HG03139 (cell line): ENCODE results near the gene LCMT1.

Source experiments
- ATAC-seq: cut with Tn5 transposase; IDR thresholded peaks from one replicate; pipeline ENCODE4 v1.9.1; 2021; ENCODE audit not compliant: unreplicated experiment

Gene LCMT1

DNA sequence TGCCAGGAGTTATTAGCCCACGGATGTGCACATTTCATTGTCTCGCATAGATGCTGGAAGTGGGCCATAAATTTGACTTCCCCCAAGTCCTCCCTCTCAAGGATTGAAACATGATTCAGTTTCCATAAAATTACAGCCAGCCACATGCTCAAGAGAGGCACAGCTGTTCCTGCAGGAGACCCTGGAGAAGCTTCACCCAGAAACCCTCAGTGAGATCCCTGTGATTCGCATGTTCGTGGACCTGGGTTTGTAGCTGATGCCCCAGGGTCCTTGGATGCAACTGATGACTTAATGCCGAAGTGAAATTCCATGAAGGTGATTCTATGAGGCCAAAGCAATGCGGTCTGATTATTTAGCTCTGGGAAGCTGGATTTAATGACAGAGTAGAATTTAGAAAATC lies 80.6 kb downstream of the LCMT1 start:
- ATAC-seq, result no peak

GRCh38 chr16:25194273-25194878 lies 82.8 kb downstream of the LCMT1 start:
- ATAC-seq, result no peak

GRCh38 chr16:25198021-25198420 lies 86.5 kb downstream of the LCMT1 start:
- no peak for ATAC-seq

DNA sequence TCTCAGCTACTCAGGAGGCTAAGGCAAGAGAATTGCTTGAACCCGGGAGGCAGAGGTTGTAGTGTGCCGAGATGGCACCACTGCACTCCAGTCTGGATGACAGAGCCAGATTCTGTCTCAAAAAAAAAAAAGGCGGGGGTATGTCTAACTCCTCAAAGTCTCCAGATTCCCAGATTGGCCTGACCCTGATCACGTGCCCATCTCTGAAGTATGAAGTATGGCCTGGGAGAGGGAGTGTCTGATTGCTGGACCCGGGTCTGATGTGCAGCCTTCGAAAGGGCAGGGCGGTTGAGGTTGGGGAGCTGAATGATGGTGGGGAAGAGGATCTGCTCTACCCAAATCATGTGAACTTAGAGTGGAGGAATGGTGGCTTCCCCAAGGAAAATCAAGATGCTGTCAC lies 87.9 kb downstream of the LCMT1 start:
- ATAC-seq, result no peak

GRCh38 chr16:25210758-25211157 lies 99.2 kb downstream of the LCMT1 start:
- ATAC-seq, result no peak

DNA sequence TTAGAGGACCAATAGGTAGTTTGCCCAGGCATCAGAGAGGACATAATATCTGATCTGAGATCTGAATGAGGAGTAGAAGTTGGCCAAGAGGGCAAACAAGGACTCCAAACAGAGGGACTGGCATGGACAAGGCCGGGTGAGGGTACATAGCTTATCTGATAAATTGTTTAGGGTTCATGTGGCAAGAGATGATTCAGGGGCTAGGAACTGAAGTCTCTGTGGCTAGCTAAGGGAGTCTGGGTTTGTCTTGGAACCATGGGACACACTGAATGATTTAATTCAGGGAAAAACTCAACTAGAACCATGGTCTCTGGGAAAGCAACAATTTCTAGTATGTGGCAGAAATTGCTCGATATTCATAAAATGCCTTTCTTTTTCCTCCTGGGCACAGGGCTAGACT lies 101.1 kb downstream of the LCMT1 start:
- no peak for ATAC-seq

DNA sequence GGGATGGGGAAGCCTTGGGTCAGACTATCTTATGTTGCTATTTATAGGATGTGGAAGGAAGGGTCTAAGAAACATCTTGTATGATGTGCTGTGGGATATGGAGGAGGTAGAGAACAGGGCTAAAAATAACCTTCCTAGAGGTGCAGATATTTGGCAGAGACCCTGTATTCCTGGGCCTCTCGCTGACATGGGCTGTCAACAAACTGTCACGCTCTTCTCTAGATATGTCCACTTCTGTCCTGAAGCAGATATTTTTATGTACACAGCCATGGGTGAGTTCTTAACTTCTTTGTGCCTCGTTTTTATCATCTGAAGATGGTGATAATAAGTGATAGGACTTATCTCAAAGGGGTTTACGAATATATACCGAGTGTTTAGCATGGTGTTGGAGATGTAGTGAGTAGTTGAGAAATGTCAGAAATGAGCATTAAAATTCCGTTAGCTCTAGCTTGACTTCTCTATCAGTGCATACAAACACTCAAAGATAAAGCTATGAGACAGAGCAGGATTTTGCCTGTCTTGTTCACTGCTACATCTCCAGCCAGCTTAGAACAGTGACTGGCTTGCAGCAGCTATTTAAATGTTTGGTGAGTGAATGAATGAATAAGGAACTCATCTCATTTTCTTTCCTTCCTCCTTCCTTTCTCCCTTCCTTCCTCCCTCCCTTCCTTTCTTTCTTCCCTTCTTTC lies 102.3 kb downstream of the LCMT1 start:
- no peak for ATAC-seq

DNA sequence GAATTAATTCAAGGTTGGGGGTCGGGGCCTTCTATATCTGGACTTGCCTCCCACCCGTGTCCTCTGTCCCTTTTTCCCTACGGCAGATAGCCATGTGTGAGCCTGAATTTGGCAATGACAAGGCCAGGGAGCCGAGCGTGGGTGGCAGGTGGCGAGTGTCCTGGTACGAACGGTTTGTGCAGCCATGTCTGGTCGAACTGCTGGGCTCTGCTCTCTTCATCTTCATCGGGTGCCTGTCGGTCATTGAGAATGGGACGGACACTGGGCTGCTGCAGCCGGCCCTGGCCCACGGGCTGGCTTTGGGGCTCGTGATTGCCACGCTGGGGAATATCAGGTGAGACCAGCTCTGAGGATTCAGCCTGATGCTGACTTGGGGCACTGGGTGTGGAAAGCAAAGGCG lies 105.6 kb downstream of the LCMT1 start:
- no peak for ATAC-seq

- no peak for ATAC-seq
Observed at GRCh38 chr16:25217921-25218320, 106.4 kb downstream of the LCMT1 start.

DNA sequence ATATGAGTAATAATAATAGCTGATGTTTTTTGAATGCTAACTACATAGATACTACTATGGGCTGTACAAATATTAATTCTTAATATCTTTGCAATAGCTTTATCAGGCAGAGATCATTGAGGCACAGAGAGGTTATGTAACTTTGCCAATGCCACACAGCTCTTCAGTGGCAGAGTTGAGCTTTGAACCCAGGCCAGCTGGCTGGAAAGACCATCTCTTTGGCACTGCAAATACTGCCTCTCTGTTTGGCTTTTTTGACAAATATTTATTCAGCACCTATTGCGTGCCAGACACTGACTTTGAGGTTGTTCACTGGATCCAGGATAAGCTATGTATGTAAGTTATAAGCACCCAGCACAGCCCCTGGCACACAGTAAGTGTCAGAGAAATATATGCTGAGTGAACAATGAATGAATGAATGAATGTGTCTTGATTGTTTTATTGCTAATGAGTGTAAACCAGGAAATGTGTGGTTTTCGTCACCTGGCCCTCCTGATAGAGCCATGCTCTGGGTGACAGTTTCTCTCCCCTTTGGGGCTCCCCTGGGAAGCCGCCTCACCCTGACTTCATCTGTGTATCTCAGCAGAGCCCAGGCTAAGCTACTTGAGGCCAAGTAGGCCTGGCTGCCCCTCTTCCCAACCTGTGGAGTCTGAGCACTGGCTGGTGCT lies 107.7 kb downstream of the LCMT1 start:
- ATAC-seq, result no peak

DNA sequence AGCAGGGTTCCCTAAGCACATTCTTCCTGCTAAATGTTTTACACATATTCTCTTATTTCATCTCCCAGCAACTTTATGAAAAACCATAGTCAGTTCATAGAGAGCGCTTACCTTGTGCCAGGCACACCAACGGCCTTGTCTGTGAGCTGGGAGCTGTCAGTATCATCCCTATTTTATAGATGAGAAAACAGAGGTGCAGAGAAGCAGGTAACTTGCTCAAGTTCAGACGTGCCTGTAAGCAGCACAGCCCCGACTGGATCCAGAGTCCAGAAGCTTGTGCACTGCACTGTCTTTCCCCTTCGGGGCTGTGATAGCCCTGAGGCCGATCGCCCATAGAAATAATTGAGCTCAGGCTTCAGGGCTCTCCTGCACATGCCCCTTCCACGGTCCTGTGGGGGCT lies 111.4 kb downstream of the LCMT1 start:
- no peak for ATAC-seq

DNA sequence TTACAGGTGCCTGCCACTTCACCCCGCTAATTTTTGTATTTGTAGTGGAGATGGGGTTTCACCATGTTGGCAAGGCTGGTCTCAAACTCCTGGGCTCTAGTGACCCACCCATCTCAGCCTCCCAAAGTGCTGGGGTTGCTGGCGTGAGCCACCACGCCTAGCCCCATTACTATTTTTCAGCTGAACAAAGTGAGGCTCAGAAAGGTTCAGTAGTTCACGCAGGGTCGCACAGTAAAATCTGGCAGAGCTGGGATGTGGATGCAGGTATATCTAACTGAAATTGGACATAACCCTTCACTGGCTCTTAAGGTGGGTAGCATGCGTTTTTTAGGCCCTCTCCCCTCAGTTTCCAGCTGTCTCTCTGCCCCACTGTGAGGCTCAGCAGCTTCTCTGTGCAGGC lies 112.4 kb downstream of the LCMT1 start:
- ATAC-seq, result no peak

DNA sequence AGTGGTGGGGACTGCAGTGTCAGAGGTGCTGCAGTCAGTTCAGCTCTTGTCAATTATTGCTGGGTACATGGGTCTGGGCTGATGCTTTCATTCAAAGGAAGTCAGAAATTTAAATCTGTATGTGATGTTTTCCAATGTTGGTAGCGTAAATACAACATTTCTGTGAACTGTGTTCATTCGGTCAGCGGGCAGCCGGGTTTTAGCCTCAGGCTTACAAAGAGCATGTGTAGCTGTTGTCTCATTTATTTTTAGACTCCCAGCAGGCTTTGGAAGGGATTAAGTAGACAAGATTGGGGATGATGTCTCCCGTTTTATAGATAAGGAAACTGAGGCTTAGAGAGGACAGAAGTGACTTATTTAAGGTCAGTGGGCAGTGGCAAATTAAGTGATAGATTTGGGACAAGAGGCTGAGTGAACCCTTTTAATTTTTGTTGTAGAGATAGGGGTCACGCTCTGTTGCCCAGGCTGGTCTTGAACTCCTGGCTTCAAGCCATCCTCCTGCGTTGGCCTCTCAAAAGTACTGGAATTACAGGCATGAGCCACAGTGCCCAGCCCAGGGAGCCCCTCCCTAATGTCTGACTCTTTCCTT lies 113.3 kb downstream of the LCMT1 start:
- ATAC-seq, result no peak
